Upper lobe of right lung (tissue), 1 donor: Measurements from ENCODE around the gene ABCC6. TPM values are rescaled to one million over a fixed set of nuclear protein-coding genes. Genes with fewer than 3 reads are reported as not detected.

Experiments used
- ATAC-seq: fragments of 200-7000 bp; cut with Tn5 transposase; one replicate; pipeline ENCODE4 v1.9.1; 2020; ENCODE audit warnings: mild to moderate bottlenecking, moderate library complexity
- DNase-seq: peaks from one replicate; pipeline ENCODE4 v3.0.0-alpha.2; 2020
- H3K27ac ChIP-seq: fragments of 200-600 bp; one replicate; pipeline ENCODE4 v1.8.0; 2022
- H3K27me3 ChIP-seq: fragments of 200-600 bp; one replicate; pipeline ENCODE4 v1.8.0; 2022; ENCODE audit warnings: mild to moderate bottlenecking
- H3K36me3 ChIP-seq: fragments of 200-600 bp; one replicate; pipeline ENCODE4 v1.8.0; 2022
- H3K4me1 ChIP-seq: fragments of 200-600 bp; one replicate; pipeline ENCODE4 v1.8.0; 2022
- H3K4me3 ChIP-seq: fragments of 200-600 bp; one replicate; pipeline ENCODE4 v1.8.0; 2022; ENCODE audit warnings: mild to moderate bottlenecking
- H3K9me3 ChIP-seq: fragments of 200-600 bp; one replicate; pipeline ENCODE4 v1.8.0; 2022
- intact Hi-C: fragments of 100-400 bp; cut with DNase I; formaldehyde crosslinking; loops from one replicate; pipeline ENCODE4 v1.11.0; 2022
- total RNA-seq: library from RNA; stranded (reverse); fragmentation: NEBNext Ultra II Directional; extraction: Animal tissue kit (Norgen Biotek cat#: 25700); gene quantifications from one replicate; pipeline ENCODE4 v1.2.1, GENCODE V29; 2021
- TF ChIP-seq, protein P1 (sequence below): fragments of 200-600 bp; IDR thresholded peaks from one replicate; pipeline ENCODE4 v1.8.0; 2022; ENCODE audit warnings: antibody characterized with exemption
- donor health status: DM: no; HTN: yes; CAD: no; lungs with severe emphysema.

Gene ABCC6
- total RNA-seq, 1 donor from 2014 or later = 42.5 TPM

DNA sequence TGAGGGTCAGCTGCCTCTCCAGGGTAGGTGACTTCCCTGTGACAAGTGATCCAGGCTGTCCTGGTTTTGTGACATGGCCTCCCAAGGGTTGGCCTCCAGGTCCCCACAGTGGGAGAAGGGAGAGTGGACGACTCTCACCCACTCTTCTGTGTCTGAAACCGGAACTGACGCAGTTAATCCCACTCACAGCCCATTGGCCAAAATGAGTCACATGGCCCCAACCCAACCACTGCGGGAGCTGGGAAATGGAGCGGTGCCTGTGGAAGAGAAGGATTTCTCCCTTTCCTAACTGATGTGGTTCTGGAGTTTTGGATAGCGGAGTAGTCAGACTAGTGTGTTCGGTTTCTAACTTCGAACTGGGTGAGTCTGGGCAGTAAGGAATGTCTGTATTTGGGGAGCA, 79.4 kb downstream of the ABCC6 start:
- Histone ChIP-seq H3K9me3 (no peaks in the 10 kb centered on the region), H3K27ac (no peak overlapping the region), H3K4me3 (no peak overlapping the region), H3K4me1 (no peaks in the 10 kb centered on the region), H3K27me3 (no peaks in the 10 kb centered on the region), H3K36me3 (peaks cover 40% of the 10 kb centered on the region)
- no peak for ATAC-seq
- no peak for DNase-seq
- intact Hi-C loops = no loop called here
- TF ChIP-seq, protein P1, sequence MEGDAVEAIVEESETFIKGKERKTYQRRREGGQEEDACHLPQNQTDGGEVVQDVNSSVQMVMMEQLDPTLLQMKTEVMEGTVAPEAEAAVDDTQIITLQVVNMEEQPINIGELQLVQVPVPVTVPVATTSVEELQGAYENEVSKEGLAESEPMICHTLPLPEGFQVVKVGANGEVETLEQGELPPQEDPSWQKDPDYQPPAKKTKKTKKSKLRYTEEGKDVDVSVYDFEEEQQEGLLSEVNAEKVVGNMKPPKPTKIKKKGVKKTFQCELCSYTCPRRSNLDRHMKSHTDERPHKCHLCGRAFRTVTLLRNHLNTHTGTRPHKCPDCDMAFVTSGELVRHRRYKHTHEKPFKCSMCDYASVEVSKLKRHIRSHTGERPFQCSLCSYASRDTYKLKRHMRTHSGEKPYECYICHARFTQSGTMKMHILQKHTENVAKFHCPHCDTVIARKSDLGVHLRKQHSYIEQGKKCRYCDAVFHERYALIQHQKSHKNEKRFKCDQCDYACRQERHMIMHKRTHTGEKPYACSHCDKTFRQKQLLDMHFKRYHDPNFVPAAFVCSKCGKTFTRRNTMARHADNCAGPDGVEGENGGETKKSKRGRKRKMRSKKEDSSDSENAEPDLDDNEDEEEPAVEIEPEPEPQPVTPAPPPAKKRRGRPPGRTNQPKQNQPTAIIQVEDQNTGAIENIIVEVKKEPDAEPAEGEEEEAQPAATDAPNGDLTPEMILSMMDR = no peak

DNA sequence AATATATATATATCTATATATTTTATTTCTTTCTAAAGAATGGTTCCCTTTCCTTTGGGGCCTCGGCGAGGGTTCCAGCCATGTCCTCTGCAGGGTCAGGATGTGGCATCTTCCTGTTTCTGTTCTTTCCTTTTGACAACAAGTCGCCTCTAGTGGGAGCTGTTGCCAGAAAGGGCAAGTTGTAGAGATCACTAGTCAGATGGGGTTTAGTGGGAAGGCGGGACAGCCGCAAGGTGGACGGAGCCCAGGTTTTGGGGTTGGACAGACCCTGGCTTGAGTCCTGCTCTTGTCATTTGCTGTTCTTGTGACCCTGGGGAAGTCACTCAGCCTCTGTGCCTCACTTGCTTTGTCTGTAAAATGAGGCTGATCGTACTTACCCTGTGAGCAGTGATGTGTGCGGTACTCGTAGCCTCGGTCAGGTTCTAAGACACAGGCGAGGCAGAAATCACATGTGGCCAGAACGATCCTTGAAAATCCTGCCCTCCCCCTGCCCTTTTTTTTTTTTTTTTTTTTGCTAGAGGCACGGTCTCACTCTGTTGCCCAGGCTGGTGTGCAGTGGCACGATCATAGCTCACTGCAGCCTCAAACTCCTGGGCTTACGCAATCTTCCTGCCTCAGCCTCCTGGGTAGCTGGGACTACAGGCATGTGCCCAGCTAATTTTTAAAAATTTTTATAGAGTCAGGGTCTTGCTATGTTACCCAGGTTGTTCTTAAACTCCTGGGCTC, 80.1 kb downstream of the ABCC6 start:
- intact Hi-C loops = no loop called here

DNA sequence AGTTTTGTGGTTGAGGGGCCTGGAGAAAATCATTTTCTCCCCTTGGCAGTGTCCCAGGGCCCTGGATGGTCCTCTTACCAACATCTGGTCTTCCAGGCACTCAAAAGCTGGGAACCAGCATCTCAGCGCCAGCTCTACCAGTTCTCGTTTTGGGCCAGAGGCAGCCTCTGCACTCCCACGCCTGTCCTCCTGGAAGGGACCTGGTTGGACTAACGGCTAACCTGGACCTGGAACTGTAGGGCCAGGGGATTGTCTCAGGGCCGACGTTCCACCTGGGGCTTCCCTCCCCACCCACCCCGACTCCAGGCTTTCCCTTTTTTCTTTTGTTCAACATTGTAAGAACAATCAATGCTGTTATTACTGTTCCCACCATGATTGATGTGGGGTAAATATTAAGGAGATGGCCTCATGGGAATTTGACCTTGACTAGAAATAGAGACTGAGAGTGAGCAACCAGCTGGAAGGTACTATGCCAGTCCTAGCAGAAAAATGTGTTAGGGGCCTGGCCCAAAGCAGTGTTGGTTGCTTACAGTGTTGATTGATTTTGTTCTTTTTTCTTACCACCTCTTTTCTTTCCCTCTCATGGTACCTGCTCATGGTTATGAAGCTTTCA, 81.4 kb downstream of the ABCC6 start:
- TF ChIP-seq, protein P1 = no peak
- H3K27ac ChIP-seq = no peak overlapping the region
- peaks cover 60% of the 10 kb centered on the region for H3K36me3 ChIP-seq
- no peaks in the 10 kb centered on the region for H3K9me3 ChIP-seq
- DNase-seq (no peak), ATAC-seq (no peak)
- H3K4me1 ChIP-seq = no peaks in the 10 kb centered on the region
- H3K27me3 ChIP-seq = no peaks in the 10 kb centered on the region
- intact Hi-C loops = no loop called here
- H3K4me3 ChIP-seq = no peak overlapping the region

More for the DNA sequence above, 80.1 kb downstream of the ABCC6 start:
- no peak for DNase-seq
- Histone ChIP-seq H3K9me3 (no peaks in the 10 kb centered on the region), H3K4me1 (no peaks in the 10 kb centered on the region), H3K27me3 (no peaks in the 10 kb centered on the region), H3K27ac (no peak overlapping the region), H3K36me3 (peaks cover 47% of the 10 kb centered on the region), H3K4me3 (no peak overlapping the region)
- ATAC-seq = peak; percentile 35
- TF ChIP-seq, protein P1 = no peak

DNA sequence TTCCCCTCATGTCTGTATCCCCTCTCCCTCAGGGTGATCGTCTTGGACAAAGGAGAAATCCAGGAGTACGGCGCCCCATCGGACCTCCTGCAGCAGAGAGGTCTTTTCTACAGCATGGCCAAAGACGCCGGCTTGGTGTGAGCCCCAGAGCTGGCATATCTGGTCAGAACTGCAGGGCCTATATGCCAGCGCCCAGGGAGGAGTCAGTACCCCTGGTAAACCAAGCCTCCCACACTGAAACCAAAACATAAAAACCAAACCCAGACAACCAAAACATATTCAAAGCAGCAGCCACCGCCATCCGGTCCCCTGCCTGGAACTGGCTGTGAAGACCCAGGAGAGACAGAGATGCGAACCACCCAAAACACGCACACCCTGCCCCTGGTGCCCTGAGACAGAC, 82.2 kb downstream of the ABCC6 start:
- Histone ChIP-seq H3K4me1 (no peaks in the 10 kb centered on the region), H3K27ac (no peak overlapping the region), H3K36me3 (peaks cover 68% of the 10 kb centered on the region), H3K4me3 (no peak overlapping the region), H3K27me3 (no peaks in the 10 kb centered on the region), H3K9me3 (no peaks in the 10 kb centered on the region)
- DNase-seq = no peak
- intact Hi-C loops = no loop called here
- TF ChIP-seq, protein P1 = no peak
- no peak for ATAC-seq

DNA sequence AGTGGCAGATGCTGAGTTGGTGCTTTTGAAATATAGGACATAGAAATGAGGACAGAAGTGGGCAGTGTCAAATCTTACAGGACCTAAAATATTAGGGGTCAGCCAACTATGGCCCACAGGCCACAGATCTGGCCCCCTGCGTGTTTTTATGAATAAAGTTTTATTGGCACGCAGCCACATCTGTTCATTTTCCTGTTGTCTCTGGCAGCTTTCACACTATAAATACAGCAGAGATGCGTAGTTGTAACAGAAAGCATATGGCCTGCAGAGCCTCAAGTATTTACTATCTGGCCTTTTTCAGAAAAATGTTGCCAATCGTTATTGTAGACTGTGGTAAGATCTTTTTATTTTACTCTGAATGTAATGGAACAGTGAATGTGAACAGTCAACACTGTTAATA, 82.8 kb downstream of the ABCC6 start:
- Histone ChIP-seq H3K9me3 (no peaks in the 10 kb centered on the region), H3K4me1 (no peaks in the 10 kb centered on the region), H3K36me3 (peaks cover 73% of the 10 kb centered on the region), H3K4me3 (no peak overlapping the region), H3K27ac (no peak overlapping the region), H3K27me3 (no peaks in the 10 kb centered on the region)
- intact Hi-C loops = no loop called here
- DNase-seq (no peak), ATAC-seq (no peak)
- TF ChIP-seq, protein P1 = no peak
